ENCODE measurements around the gene MEF2B.

The MEF2B gene

DNA sequence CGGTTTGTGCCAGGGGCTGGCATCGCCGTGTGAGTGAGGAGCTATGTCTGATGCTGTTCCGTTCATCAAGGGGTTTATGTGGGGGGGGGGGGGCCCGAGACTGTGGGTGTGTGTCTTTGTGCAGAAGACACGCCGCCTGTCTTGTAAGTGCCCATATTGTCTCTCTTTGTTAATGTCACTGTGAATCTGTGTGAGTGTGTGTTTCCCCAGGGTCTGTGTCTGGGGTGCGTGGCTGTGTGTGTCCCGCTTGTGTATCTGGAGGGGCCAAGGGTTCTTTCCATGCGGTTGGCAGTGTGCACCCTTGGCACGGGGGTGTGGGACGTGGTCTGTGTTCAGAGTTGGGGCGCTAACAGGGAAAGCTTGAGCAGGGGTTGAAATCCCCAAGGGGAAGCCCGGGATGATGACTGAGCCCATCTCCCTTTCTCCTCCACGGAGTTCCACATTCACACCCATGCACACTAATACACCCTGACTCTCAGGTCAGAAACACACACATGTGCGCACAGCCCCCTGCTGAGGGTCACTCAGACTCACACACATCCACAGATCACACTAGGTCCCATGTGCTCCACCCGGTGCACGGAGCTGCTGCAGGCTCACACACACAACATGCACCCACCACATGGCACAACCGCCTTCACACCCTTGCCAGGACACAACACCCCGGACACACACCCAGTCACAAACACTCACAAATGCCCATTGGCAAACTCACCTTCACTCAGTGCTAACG lies 43.5 kb upstream of the MEF2B start:
- TF ChIP-seq, protein P1, sequence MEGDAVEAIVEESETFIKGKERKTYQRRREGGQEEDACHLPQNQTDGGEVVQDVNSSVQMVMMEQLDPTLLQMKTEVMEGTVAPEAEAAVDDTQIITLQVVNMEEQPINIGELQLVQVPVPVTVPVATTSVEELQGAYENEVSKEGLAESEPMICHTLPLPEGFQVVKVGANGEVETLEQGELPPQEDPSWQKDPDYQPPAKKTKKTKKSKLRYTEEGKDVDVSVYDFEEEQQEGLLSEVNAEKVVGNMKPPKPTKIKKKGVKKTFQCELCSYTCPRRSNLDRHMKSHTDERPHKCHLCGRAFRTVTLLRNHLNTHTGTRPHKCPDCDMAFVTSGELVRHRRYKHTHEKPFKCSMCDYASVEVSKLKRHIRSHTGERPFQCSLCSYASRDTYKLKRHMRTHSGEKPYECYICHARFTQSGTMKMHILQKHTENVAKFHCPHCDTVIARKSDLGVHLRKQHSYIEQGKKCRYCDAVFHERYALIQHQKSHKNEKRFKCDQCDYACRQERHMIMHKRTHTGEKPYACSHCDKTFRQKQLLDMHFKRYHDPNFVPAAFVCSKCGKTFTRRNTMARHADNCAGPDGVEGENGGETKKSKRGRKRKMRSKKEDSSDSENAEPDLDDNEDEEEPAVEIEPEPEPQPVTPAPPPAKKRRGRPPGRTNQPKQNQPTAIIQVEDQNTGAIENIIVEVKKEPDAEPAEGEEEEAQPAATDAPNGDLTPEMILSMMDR (IDR thresholded peaks at IDR 0.05; ENCODE audit: low read depth, low read length, missing control alignments) = no peak
- H3K4me3 ChIP-seq (ENCODE audit: low read depth, low read length) = no peak overlapping the region
- DNase-seq (ENCODE audit: low read depth) = no peak

DNA sequence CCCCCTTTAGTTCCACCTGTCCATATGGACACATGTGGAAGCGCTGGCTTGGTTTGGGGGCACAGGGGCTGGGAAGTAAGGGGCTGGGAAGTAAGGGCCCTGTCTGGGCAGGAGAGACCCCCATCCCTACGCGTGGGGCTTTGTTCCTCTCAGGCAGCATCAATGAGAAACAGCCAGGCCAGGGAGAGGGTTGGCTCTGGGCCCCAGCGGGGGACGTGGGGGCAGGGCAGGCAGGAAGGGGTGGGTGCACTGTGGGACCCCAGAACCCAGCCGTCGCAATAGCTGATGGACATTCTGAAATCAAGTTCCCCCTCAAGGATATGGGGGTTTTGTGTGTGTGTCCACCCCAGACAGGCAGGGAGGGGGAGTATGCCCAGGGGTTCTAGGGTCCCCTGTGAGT lies 42.9 kb upstream of the MEF2B start:
- DNase-seq (ENCODE audit: low read depth) = no peak
- TF ChIP-seq, protein P1 (IDR thresholded peaks at IDR 0.05; ENCODE audit: low read depth, low read length, missing control alignments) = no peak
- no peak overlapping the region for H3K4me3 ChIP-seq (ENCODE audit: low read depth, low read length)

DNA sequence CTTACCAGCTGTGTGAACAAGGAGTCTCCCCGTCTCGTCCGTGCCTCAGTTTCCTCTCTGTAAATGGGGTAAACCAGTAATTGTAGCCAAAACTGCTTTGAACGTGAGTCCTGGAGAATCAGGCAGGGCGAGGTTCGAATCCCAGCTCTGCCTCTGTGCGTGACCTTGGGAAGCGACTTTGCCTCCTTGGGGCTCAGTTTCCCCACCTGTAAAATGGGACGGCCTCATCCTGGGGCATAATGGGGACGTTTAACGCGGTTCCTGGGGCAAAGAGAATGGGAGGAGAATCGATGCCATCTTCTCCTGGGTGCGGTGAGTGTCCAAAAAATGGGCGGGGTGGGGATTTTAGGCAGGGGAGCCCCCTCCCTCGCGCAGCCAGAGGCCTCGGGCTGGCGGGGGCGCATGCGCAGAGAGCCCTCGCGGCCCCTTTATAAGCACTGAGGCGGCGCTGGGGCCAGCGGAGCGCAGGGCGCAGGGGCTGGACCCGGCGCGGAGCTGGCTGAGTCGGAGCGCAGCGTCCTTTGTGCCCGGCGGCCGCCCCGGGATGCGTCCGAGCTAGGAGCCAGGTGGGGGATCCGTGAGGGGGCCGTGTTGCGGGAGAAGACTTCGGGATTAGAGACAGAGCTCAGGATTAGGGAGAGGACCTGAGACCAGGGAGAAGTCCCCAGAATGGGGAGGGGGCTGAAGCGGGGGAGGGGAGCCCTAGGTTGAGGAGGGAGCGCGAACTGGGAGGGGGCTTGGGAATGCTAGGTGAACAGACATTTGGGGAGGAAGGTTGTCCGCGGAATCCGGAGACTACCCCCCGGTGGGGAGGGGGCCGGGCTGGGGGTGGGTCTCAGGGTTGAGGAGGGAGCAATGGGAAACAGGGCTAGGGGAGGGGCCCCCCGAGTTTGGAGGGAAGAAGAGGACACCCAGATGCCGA lies 41.7 kb upstream of the MEF2B start, which contains the start of gene NCAN:
Gene NCAN, plus strand, starts transcription at position 460 of the 922 bp plus-strand sequence. CDS start 4,996 bp downstream, outside the sequence.
- DNase-seq (ENCODE audit: low read depth) = no peak
- H3K4me3 ChIP-seq (ENCODE audit: low read depth, low read length) = no peak within 1 kb of the TSS
- TF ChIP-seq, protein P1 (IDR thresholded peaks at IDR 0.05; ENCODE audit: low read depth, low read length, missing control alignments) = no peak

DNA sequence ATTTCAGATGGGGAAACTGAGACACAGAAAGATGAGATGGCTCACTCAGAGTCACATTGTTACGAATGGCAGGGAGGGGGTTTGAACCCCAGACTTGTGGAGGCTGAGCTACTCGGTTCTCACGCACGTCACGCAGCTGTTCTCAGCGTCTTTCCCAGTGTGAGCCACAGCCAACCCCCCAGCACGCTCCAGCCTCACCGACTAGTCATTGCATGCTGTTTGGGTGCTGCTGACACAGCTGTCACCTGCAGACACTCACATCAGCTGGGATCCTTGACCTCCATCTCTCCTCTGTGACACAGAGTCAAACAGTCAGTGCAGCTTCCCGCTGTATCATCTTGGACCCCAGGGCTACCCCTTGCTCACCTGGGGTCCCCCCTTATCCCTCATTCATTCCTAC lies 39.3 kb upstream of the MEF2B start:
- no peak for DNase-seq (ENCODE audit: low read depth)

DNA sequence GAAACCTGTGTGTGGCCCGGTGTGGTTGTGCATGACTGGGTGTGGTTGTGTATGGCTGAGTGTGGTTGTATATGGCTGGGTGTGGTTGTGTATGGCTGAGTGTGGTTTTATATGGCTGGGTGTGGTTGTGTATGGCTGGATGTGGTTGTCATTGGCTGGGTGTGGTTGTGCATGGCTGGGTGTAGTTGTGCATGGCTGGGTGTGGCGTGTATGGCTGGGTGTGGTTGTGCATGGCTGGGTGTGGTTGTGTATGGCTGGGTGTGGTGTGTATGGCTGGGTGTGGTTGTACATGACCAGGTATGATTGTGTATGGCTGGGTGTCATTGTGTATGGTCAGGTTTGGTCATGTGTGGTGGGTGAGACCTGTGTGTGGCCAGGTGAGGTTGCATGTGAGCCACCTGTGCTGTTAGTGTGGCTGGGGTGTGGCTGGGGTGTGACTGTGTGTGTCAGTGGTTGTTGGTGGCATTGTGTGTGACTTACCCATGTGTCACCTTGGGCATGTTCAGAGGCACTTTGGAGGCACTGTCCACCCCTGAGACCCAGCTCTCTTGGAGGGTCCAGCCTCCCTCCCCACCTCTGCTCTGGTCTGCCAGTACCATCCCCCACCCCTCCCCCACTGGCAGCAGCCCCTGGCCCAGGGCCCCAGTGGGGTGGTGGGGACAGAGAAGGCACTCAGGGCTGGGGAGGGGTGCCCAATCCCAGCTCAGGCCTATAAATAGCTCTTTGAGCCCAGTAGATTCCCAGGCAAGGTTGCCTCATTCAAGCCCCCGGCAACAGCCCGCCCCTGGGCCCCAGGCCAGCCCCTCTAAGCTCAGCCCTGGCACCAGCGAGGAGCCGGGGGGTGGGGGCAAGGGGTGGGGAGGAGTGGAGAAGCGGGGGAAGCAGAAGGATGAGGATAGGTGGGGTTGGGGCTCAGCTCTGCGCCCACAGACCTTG lies 37.8 kb upstream of the MEF2B start:
- TF ChIP-seq, protein P1 (IDR thresholded peaks at IDR 0.05; ENCODE audit: low read depth, low read length, missing control alignments) = no peak
- H3K4me3 ChIP-seq (ENCODE audit: low read depth, low read length) = no peak overlapping the region
- DNase-seq (ENCODE audit: low read depth) = no peak

More for the DNA sequence above, 39.3 kb upstream of the MEF2B start:
- H3K4me3 ChIP-seq (ENCODE audit: low read depth, low read length) = no peak overlapping the region
- TF ChIP-seq, protein P1 (IDR thresholded peaks at IDR 0.05; ENCODE audit: low read depth, low read length, missing control alignments) = no peak

DNA sequence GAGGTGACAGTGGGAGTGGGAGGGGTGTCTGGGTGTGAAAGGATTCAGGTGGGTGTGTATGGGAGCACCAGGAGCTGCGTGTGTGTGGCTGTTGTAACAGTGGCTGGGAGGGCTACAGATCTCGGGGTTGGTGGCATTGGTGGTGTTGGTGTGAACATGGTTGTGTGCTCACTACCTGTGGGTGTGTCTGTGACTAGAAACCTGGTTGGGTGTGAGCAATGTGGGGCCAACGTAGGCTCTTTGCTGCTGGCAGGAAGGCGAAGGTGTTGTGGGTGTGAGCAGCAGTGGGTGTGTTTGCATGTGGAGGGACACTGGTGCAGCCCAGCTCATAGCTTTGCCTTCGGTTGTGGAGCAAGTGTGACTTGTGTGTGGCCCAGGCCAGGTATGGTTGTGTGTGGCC lies 36.9 kb upstream of the MEF2B start:
- no peak overlapping the region for H3K4me3 ChIP-seq (ENCODE audit: low read depth, low read length)
- TF ChIP-seq, protein P1 (IDR thresholded peaks at IDR 0.05; ENCODE audit: low read depth, low read length, missing control alignments) = no peak
- DNase-seq (ENCODE audit: low read depth) = no peak
